Left lung (tissue), 10 donors: ENCODE measurements around the gene TCL1B. TPM values are rescaled to one million over a fixed set of nuclear protein-coding genes. Genes with fewer than 3 reads are reported as not detected.

Experiments
- ATAC-seq: fragments of 200-7000 bp; cut with Tn5 transposase; one replicate; pipeline ENCODE4 v1.9.1; 2020; ENCODE audit warnings: moderate library complexity
- DNase-seq, 4 donors: peaks; one replicate each; pipeline ENCODE4 v3.0.0-alpha.2; 2013 to 2020
- H3K27ac ChIP-seq, 2 donors: fragments of 200-600 bp; sonication (generic) in 1 of 2; one replicate each; pipeline versions ENCODE4 v1.5.0 to v1.8.0; 2020 to 2021
- H3K27me3 ChIP-seq, 2 donors: fragments of 200-600 bp; sonication (generic) in 1 of 2; one replicate each; pipeline versions ENCODE4 v1.5.0 to v1.8.0; 2020 to 2021
- H3K36me3 ChIP-seq, 2 donors: fragments of 200-600 bp; sonication (generic) in 1 of 2; one replicate each; pipeline versions ENCODE4 v1.5.0 to v1.8.0; 2020 to 2021
- H3K4me1 ChIP-seq, 2 donors: fragments of 200-600 bp; one replicate each; pipeline ENCODE4 v1.8.0; 2021
- H3K4me3 ChIP-seq, 2 donors: fragments of 200-600 bp; sonication (generic) in 1 of 2; one replicate each; pipeline versions ENCODE4 v1.5.0 to v1.8.0; 2020 to 2021; ENCODE audit warnings: mild to moderate bottlenecking in 1 of 2
- H3K9me3 ChIP-seq, 2 donors: fragments of 200-600 bp; sonication (generic) in 1 of 2; one replicate each; pipeline versions ENCODE4 v1.5.0 to v1.8.0; 2020 to 2021
- intact Hi-C, 2 donors: fragments of 100-400 bp; cut with DNase I; formaldehyde crosslinking; loops; one replicate each; pipeline versions ENCODE4 v1.11.2 to v1.14.2; 2022
- polyA plus RNA-seq, 6 donors: library from polyadenylated mRNA; unstranded; fragments of 120-200 nt; gene quantifications; one replicate each; pipeline ENCODE4 v1.2.1, GENCODE V29; 2013; ENCODE audit not compliant: insufficient read length in 6 of 6
- total RNA-seq, 2 donors: library from RNA; stranded (reverse); fragmentation: NEBNext Ultra II Directional; extraction: Animal tissue kit (Norgen Biotek cat#: 25700); gene quantifications; one replicate each; pipeline ENCODE4 v1.2.1, GENCODE V29; 2021
- TF ChIP-seq, protein P1 (sequence below), 2 donors: fragments of 200-600 bp; sonication (generic) in 1 of 2; IDR thresholded peaks; one replicate each; pipeline versions ENCODE4 v1.5.0 to v1.8.0; 2021; ENCODE audit warnings: antibody characterized with exemption in 2 of 2
- donor health status: DM: no; HTN: yes; CAD: no.
- donor health status: DM: no; HTN: no; CAD: no.

Gene TCL1B
- total and polyA plus RNA-seq, 8 donors = 0.28 TPM; not detected in 7

DNA sequence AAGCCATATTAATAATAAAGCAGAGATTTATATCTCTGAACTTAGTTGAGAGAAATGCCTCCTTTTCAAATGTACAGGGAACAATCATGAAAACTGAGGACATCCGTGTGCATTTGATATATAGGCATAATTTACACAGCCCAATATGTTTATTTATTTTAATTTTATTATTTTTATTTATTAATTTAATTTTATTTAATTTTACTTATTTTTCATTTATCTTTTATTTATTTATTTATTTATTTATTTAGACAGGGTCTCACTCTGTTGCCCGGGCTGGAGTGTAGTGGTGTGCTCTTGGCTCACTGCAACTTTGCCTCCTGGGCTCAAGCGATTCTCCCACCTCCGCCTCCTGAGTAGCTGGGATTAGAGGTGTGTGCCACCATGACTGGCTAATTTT, 19.3 kb downstream of the TCL1B start:
- no peak overlapping the region for H3K4me3 ChIP-seq

DNA sequence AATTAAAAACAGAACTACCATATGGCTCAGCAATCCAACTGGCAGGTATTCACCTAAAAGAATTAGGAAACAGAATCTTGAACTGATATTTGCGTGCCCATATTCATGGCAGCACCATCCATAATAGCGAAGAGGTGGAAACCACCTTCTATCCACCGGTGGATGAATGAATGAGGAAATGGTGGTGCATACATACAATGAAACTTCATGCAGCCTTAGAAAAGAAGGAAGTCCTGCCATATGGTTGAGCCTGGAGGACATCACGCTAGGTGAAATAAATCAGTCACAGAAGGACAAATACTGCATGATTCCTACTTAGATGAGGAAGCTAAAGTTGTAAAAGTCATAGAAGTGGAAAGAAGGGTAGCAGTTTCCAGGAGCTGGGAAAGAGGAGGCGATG, 21.1 kb downstream of the TCL1B start:
- ATAC-seq (no peak), DNase-seq (no peak)
- H3K36me3 ChIP-seq = no peaks in the 10 kb centered on the region
- no peaks in the 10 kb centered on the region for H3K4me1 ChIP-seq
- H3K9me3 ChIP-seq = no peaks in the 10 kb centered on the region
- intact Hi-C loops = no loop called here
- H3K27ac ChIP-seq = no peak overlapping the region
- no peak overlapping the region for H3K4me3 ChIP-seq
- TF ChIP-seq, protein P1, sequence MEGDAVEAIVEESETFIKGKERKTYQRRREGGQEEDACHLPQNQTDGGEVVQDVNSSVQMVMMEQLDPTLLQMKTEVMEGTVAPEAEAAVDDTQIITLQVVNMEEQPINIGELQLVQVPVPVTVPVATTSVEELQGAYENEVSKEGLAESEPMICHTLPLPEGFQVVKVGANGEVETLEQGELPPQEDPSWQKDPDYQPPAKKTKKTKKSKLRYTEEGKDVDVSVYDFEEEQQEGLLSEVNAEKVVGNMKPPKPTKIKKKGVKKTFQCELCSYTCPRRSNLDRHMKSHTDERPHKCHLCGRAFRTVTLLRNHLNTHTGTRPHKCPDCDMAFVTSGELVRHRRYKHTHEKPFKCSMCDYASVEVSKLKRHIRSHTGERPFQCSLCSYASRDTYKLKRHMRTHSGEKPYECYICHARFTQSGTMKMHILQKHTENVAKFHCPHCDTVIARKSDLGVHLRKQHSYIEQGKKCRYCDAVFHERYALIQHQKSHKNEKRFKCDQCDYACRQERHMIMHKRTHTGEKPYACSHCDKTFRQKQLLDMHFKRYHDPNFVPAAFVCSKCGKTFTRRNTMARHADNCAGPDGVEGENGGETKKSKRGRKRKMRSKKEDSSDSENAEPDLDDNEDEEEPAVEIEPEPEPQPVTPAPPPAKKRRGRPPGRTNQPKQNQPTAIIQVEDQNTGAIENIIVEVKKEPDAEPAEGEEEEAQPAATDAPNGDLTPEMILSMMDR (IDR thresholded peaks at IDR 0.05) = no peak
- peaks cover 0 to 24% of the 10 kb centered on the region in 2 donors for H3K27me3 ChIP-seq

More for the DNA sequence above, 19.3 kb downstream of the TCL1B start:
- peaks cover 4 to 33% of the 10 kb centered on the region in 2 donors for H3K27me3 ChIP-seq
- H3K9me3 ChIP-seq = no peaks in the 10 kb centered on the region
- no peak for ATAC-seq
- H3K36me3 ChIP-seq = no peaks in the 10 kb centered on the region
- no peaks in the 10 kb centered on the region for H3K4me1 ChIP-seq
- TF ChIP-seq, protein P1 (IDR thresholded peaks at IDR 0.05) = no peak
- intact Hi-C loops = no loop called here
- DNase-seq = no peak
- H3K27ac ChIP-seq = no peak overlapping the region

DNA sequence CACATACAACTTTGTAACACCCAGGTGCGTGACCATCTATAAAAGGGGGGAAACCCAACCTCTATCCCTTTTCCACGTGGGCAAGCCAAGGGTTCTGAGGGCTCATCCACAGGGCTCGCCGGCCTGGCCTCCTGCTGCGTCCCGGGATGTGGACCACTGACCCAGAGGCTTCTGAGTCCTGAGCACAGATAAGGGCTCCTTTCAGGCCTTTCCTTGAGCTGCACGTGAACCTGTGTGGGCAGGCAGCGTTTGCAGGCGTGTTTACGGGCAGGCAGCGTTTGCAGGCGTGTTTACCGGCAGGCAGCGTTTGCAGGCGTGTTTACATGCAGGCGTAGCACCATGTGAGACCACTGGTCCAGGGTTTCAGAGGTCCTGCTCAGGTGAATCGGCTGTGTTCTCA, 23.9 kb downstream of the TCL1B start:
- intact Hi-C loops = no loop called here
- no peaks in the 10 kb centered on the region for H3K36me3 ChIP-seq
- DNase-seq (no peak), ATAC-seq (no peak)
- H3K4me3 ChIP-seq = no peak overlapping the region
- H3K4me1 ChIP-seq = no peaks in the 10 kb centered on the region
- H3K27ac ChIP-seq = no peak overlapping the region
- H3K27me3 ChIP-seq = peaks cover 0 to 40% of the 10 kb centered on the region in 2 donors
- TF ChIP-seq, protein P1 (IDR thresholded peaks at IDR 0.05) = no peak
- no peaks in the 10 kb centered on the region for H3K9me3 ChIP-seq

- H3K27ac ChIP-seq = no peak overlapping the region
- ATAC-seq = no peak
- intact Hi-C loops = no loop called here
- H3K9me3 ChIP-seq = no peaks in the 10 kb centered on the region
- no peak overlapping the region for H3K4me3 ChIP-seq
- no peaks in the 10 kb centered on the region for H3K36me3 ChIP-seq
- no peaks in the 10 kb centered on the region for H3K4me1 ChIP-seq
- TF ChIP-seq, protein P1 (IDR thresholded peaks at IDR 0.05) = no peak
- H3K27me3 ChIP-seq = peaks cover 0 to 40% of the 10 kb centered on the region in 2 donors
- no peak for DNase-seq
These were observed 25.4 kb downstream of the TCL1B start for GRCh38 chr14:95711476-95712176.

DNA sequence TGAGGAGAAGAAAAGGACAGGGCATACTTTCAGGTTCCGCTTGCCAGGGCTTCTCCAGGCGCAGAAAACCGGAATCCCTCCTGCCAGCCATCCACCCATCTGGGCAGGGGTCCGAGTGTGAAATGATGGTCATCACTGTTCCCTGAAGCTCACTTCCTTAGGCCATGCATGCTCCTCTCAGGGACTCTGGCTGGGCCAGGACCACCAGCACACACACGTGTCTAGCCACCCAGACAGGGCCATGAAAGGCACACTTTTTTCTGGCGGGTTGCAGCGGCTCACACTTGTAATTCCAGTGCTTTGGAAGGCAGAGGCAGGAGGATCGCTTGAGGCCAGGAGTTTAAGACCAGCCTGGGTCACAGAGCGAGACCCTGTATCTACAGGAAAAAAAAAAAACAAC, 26.2 kb downstream of the TCL1B start:
- Histone ChIP-seq H3K4me1 (no peaks in the 10 kb centered on the region), H3K36me3 (no peaks in the 10 kb centered on the region), H3K9me3 (no peaks in the 10 kb centered on the region), H3K27me3 (peaks cover 0 to 40% of the 10 kb centered on the region in 2 donors), H3K4me3 (no peak overlapping the region), H3K27ac (no peak overlapping the region)
- ATAC-seq (no peak), DNase-seq (no peak)
- intact Hi-C loops = no loop called here
- TF ChIP-seq, protein P1 (IDR thresholded peaks at IDR 0.05) = no peak
